GM12878 (cell line): Measurements from ENCODE around the gene NR1D2. TPM values are rescaled to one million over a fixed set of nuclear protein-coding genes. Genes with fewer than 3 reads are reported as not detected.

ENCODE experiments used
- ATAC-seq: fragments of 200-7000 bp; cut with Tn5 transposase; 3 replicates; pipeline ENCODE4 v1.9.1; 2020; ENCODE audit warnings: mild to moderate bottlenecking, moderate library complexity
- BruUV-seq: library from RNA; stranded (reverse); fragments of 400-500 nt; replicated peaks from 2 replicates; lab custom pipeline; 2021; lab: Mats Ljungman, UMichigan
- CTCF ChIA-PET: fragments of 300-600 bp; sonication (Branson Sonifier 250); formaldehyde crosslinking; extraction: SDS; loops from one replicate; lab custom pipeline; 2021; ENCODE audit warnings: inconsistent platforms; lab: Yijun Ruan, JAX
- POLR2A ChIA-PET: fragments of 350-600 bp; formaldehyde crosslinking; extraction: SDS; loops from one replicate; lab custom pipeline; 2021; ENCODE audit warnings: inconsistent platforms; lab: Charles Lee
- RAD21 ChIA-PET: fragments of 300-600 bp; sonication (Branson Sonifier 250); formaldehyde crosslinking; loops from one replicate; lab custom pipeline; 2023; ENCODE audit warnings: antibody characterized with exemption; ENCODE audit not compliant: unreplicated experiment; lab: Charles Lee
- SMC1A ChIA-PET: fragments of 300-600 bp; sonication (Branson Sonifier 250); formaldehyde crosslinking; loops from one replicate; lab custom pipeline; 2023; ENCODE audit not compliant: unreplicated experiment, uncharacterized antibody; lab: Charles Lee
- DNase-seq: peaks from one replicate; pipeline ENCODE4 v3.0.0-alpha.2; 2011; ENCODE audit warnings: low read depth, low spot score
- FAIRE-seq: peaks from 3 replicates; lab custom pipeline; 2011; peaks lifted over from hg19 to GRCh38; lab: Jason Lieb, UNC
- H2AFZ ChIP-seq: 2 replicates; pipeline ENCODE4 v1.6.0; 2011; ENCODE audit warnings: low read depth, low read length, control low read depth; ENCODE audit not compliant: control insufficient read depth
- H3K27ac ChIP-seq: 2 replicates; pipeline ENCODE4 v1.5.1; 2011; ENCODE audit warnings: control low read depth; ENCODE audit not compliant: control insufficient read depth, insufficient read depth
- H3K27me3 ChIP-seq, 2 experiments: replicated peaks in 1 of 2; 2 replicates each; pipeline versions ENCODE4 v1.6.0 to v1.6.1; 2011; ENCODE audit warnings: low read length in 1 of 2; ENCODE audit not compliant: control insufficient read depth in 2 of 2, insufficient read depth in 2 of 2
- H3K36me3 ChIP-seq, 2 experiments: 2 replicates each; pipeline ENCODE4 v1.5.1; 2011; ENCODE audit warnings: low read length in 1 of 2; ENCODE audit not compliant: control insufficient read depth in 2 of 2, insufficient read depth in 2 of 2
- H3K4me1 ChIP-seq: 2 replicates; pipeline ENCODE4 v1.6.1; 2011; ENCODE audit warnings: mild to moderate bottlenecking, low read length, moderate library complexity, mixed read lengths; ENCODE audit not compliant: control insufficient read depth, insufficient read depth
- H3K4me2 ChIP-seq: 2 replicates; pipeline ENCODE4 v1.6.0; 2011; ENCODE audit warnings: control low read depth; ENCODE audit not compliant: control insufficient read depth, insufficient read depth
- H3K4me3 ChIP-seq: fragments of 200-600 bp; sonication (generic); 2 replicates; pipeline ENCODE4 v1.5.1; 2016
- H3K79me2 ChIP-seq: 2 replicates; pipeline ENCODE4 v1.6.0; 2011; ENCODE audit warnings: low read length; ENCODE audit not compliant: control insufficient read depth, insufficient read depth
- H3K9ac ChIP-seq: 2 replicates; pipeline ENCODE4 v1.8.0; 2011; ENCODE audit warnings: low read length, control low read depth, mixed read lengths; ENCODE audit not compliant: control insufficient read depth, insufficient read depth
- H3K9me3 ChIP-seq: replicated peaks from 3 replicates; pipeline ENCODE4 v1.5.1; 2011; ENCODE audit warnings: mild to moderate bottlenecking, low read length; ENCODE audit not compliant: control insufficient read depth, insufficient read depth
- H4K20me1 ChIP-seq: 2 replicates; pipeline ENCODE4 v1.6.0; 2011; ENCODE audit not compliant: control insufficient read depth, insufficient read depth
- ATF7 ChIP-seq: fragments of 450-650 bp; IDR thresholded peaks from 2 replicates; pipeline ENCODE4 v1.6.1; 2016; ENCODE audit warnings: low read depth, mild to moderate bottlenecking
- BCL11A ChIP-seq: IDR thresholded peaks from 2 replicates; pipeline ENCODE4 v1.6.1; 2011; ENCODE audit warnings: low read depth, low read length
- FOXK2 ChIP-seq: fragments of 450-650 bp; IDR thresholded peaks from 2 replicates; pipeline ENCODE4 v1.6.1; 2017; ENCODE audit warnings: mild to moderate bottlenecking, moderate library complexity
- KDM1A ChIP-seq: fragments of 200-600 bp; sonication (generic); IDR thresholded peaks from 2 replicates; pipeline ENCODE4 v1.6.1; 2016; ENCODE audit warnings: borderline replicate concordance
- KLF5 ChIP-seq: fragments of 450-650 bp; IDR thresholded peaks from 2 replicates; pipeline ENCODE4 v1.6.1; 2014; ENCODE audit warnings: mild to moderate bottlenecking; ENCODE audit not compliant: partially characterized antibody
- MTA3 ChIP-seq: IDR thresholded peaks from 2 replicates; pipeline ENCODE4 v1.6.1; 2012; ENCODE audit warnings: low read length, inconsistent platforms, borderline replicate concordance
- NBN ChIP-seq: fragments of 450-650 bp; IDR thresholded peaks from 2 replicates; pipeline ENCODE4 v1.6.1; 2016
- NFXL1 ChIP-seq: fragments of 450-650 bp; IDR thresholded peaks from 2 replicates; pipeline ENCODE4 v1.6.1; 2017; ENCODE audit warnings: antibody characterized with exemption, mild to moderate bottlenecking, borderline replicate concordance
- PKNOX1 ChIP-seq: fragments of 450-650 bp; IDR thresholded peaks from 2 replicates; pipeline ENCODE4 v1.6.1; 2016; ENCODE audit warnings: mild to moderate bottlenecking
- RB1 ChIP-seq: fragments of 450-650 bp; formaldehyde crosslinking; IDR thresholded peaks from 2 replicates; pipeline ENCODE4 v1.6.1; 2017; ENCODE audit warnings: mild to moderate bottlenecking, borderline replicate concordance
- SIX5 ChIP-seq: IDR thresholded peaks from 2 replicates; pipeline ENCODE4 v1.6.1; 2011; ENCODE audit warnings: mild to moderate bottlenecking, low read depth, low read length, moderate library complexity; ENCODE audit not compliant: severe bottlenecking
- SMAD5 ChIP-seq: IDR thresholded peaks from 2 replicates; pipeline ENCODE4 v1.6.1; 2016; ENCODE audit warnings: antibody characterized with exemption, low read depth
- ZBTB40 ChIP-seq: fragments of 450-650 bp; IDR thresholded peaks from 2 replicates; pipeline ENCODE4 v1.6.1; 2016; ENCODE audit warnings: mild to moderate bottlenecking, moderate library complexity, borderline replicate concordance
- ZSCAN29 ChIP-seq: fragments of 450-650 bp; IDR thresholded peaks from 2 replicates; pipeline ENCODE4 v1.6.1; 2017; ENCODE audit warnings: mild to moderate bottlenecking, moderate library complexity
- WGBS: methylation state at CpG from one replicate; pipeline ENCODE4 v1.1.6; 2016; ENCODE audit warnings: low lambda C conversion rate; ENCODE audit not compliant: insufficient replicate concordance, insufficient coverage; ENCODE audit errors: missing lambda C conversion rate; 5-methylcytosine and 5-hydroxymethylcytosine counted together
- in situ Hi-C: fragments of 300-500 bp; cut with MboI; formaldehyde crosslinking; loops from 9 replicates; pipeline ENCODE4 v1.14.3; 2018; ENCODE audit warnings: mixed read lengths
- intact Hi-C: fragments of 100-400 bp; cut with micrococcal nuclease; formaldehyde crosslinking; loops from one replicate; pipeline ENCODE4 v1.14.2; 2022; ENCODE audit not compliant: unreplicated experiment
- polyA plus RNA-seq, 11 experiments: library from polyadenylated mRNA; depleted of rRNA in 4 of 11; unstranded in 6 of 11; stranded (reverse) in 5 of 11; fragments of >200 nt; fragmentation: Nextera tagmentation in 4 of 11; fragmentation: Illumina TruSeq in 1 of 11; extraction: Ambion mirVana in 4 of 11; extraction: Trizol in 1 of 11; gene quantifications; 1 replicate in 1 of 11; 2 replicates in 10 of 11; pipeline versions ENCODE4 v1.2.1 to v1.2.3, GENCODE V29; 2011 to 2016; ENCODE audit warnings: inconsistent platforms in 2 of 11, missing spikeins in 2 of 11, low read depth in 1 of 11
- total RNA-seq, 4 experiments: library from RNA; depleted of rRNA in 3 of 4; stranded (reverse); fragments of >200 nt in 3 of 4; fragmentation: Illumina TruSeq in 1 of 4; extraction: Trizol in 1 of 4; gene quantifications; 2 replicates each; pipeline versions ENCODE4 v1.2.1 to v1.2.3, GENCODE V29; 2013 to 2021
- TF ChIP-seq, protein P1 (sequence below): fragments of 450-650 bp; IDR thresholded peaks from 2 replicates; pipeline ENCODE4 v1.6.1; 2017; ENCODE audit warnings: mild to moderate bottlenecking
- TF ChIP-seq, protein P2 (sequence below): fragments of 450-650 bp; IDR thresholded peaks from 2 replicates; pipeline ENCODE4 v1.6.1; 2018; ENCODE audit warnings: borderline replicate concordance, mild to moderate bottlenecking; ENCODE audit not compliant: partially characterized antibody

NR1D2 gene
- total and polyA plus RNA-seq, 10 of the 15 experiments (the other 5 are each of a cell fraction or from before 2014, with no cell fraction given), result 0.67 to 5.3 (median 2.6) TPM

- ChIA-PET CTCF (no interaction called here), SMC1A (interaction anchor here (1.2 kb wide), 1 partner anchor 8 kb away, joined by 5 read pairs; no protein-coding TSS in a partner anchor), POLR2A (no interaction called here), RAD21 (no interaction called here)
- Histone ChIP-seq H3K36me3 (no peaks in the 10 kb centered on the region), H3K27me3 (no peaks in the 10 kb centered on the region), H3K4me3 (no peak overlapping the region), H3K79me2 (no peaks in the 10 kb centered on the region), H3K4me2 (no peak overlapping the region), H4K20me1 (no peaks in the 10 kb centered on the region), H2AFZ (no peak overlapping the region), H3K27ac (no peak overlapping the region), H3K9me3 (no peaks in the 10 kb centered on the region; the same call in 2 of the 3 replicates), H3K9ac (no peak overlapping the region), H3K4me1 (no peaks in the 10 kb centered on the region)
- ATAC-seq (no peak), DNase-seq (no peak), FAIRE-seq (no peak)
- BruUV-seq, result no TSS peak
- in situ Hi-C loops, result no loop called here
- WGBS, result 88% methylated on average over 4 of the region's 4 CpGs
- intact Hi-C loops, result no loop called here
- TF ChIP-seq NBN (no peak), ZSCAN29 (no peak), KDM1A (no peak), RB1 (no peak), NFXL1 (no peak), KLF5 (no peak), MTA3 (no peak), PKNOX1 (no peak), ATF7 (no peak), BCL11A (no peak), ZBTB40 (no peak), SIX5 (no peak), SMAD5 (no peak), FOXK2 (no peak)
- TF ChIP-seq, protein P1, sequence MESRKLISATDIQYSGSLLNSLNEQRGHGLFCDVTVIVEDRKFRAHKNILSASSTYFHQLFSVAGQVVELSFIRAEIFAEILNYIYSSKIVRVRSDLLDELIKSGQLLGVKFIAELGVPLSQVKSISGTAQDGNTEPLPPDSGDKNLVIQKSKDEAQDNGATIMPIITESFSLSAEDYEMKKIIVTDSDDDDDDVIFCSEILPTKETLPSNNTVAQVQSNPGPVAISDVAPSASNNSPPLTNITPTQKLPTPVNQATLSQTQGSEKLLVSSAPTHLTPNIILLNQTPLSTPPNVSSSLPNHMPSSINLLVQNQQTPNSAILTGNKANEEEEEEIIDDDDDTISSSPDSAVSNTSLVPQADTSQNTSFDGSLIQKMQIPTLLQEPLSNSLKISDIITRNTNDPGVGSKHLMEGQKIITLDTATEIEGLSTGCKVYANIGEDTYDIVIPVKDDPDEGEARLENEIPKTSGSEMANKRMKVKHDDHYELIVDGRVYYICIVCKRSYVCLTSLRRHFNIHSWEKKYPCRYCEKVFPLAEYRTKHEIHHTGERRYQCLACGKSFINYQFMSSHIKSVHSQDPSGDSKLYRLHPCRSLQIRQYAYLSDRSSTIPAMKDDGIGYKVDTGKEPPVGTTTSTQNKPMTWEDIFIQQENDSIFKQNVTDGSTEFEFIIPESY, result no peak
- TF ChIP-seq, protein P2, sequence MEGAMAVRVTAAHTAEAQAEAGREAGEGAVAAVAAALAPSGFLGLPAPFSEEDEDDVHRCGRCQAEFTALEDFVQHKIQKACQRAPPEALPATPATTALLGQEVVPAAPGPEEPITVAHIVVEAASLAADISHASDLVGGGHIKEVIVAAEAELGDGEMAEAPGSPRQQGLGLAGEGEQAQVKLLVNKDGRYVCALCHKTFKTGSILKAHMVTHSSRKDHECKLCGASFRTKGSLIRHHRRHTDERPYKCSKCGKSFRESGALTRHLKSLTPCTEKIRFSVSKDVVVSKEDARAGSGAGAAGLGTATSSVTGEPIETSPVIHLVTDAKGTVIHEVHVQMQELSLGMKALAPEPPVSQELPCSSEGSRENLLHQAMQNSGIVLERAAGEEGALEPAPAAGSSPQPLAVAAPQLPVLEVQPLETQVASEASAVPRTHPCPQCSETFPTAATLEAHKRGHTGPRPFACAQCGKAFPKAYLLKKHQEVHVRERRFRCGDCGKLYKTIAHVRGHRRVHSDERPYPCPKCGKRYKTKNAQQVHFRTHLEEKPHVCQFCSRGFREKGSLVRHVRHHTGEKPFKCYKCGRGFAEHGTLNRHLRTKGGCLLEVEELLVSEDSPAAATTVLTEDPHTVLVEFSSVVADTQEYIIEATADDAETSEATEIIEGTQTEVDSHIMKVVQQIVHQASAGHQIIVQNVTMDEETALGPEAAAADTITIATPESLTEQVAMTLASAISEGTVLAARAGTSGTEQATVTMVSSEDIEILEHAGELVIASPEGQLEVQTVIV, result no peak
These were observed 31.5 kb downstream of the NR1D2 start for GRCh38 chr3:23976555-23976954.
